HG03060 (cell line): Measurements from ENCODE around the gene KNSTRN.

Source experiments
- ATAC-seq: cut with Tn5 transposase; IDR thresholded peaks from one replicate; pipeline ENCODE4 v1.9.1; 2021; ENCODE audit warnings: low read depth, moderate number of reproducible peaks; ENCODE audit not compliant: unreplicated experiment

KNSTRN gene

GRCh38 chr15:40424483-40425115, 42.1 kb downstream of the KNSTRN start:
- no peak for ATAC-seq

- ATAC-seq = no peak
Measured at GRCh38 chr15:40425681-40426080, 43.2 kb downstream of the KNSTRN start.

GRCh38 chr15:40427188-40427587, 44.7 kb downstream of the KNSTRN start:
- no peak for ATAC-seq

GRCh38 chr15:40428185-40428584, 45.7 kb downstream of the KNSTRN start:
- no peak for ATAC-seq

GRCh38 chr15:40429068-40429710, 46.7 kb downstream of the KNSTRN start:
- no peak for ATAC-seq

- ATAC-seq = no peak
Measured at GRCh38 chr15:40430271-40430805, 47.8 kb downstream of the KNSTRN start.

GRCh38 chr15:40435023-40435709, 52.6 kb downstream of the KNSTRN start:
- ATAC-seq = no peak

GRCh38 chr15:40435710-40436089, 53.2 kb downstream of the KNSTRN start:
- ATAC-seq = no peak

GRCh38 chr15:40436116-40436891, 53.8 kb downstream of the KNSTRN start:
- ATAC-seq = no peak

- ATAC-seq = no peak
Measured at GRCh38 chr15:40436892-40437751, 54.6 kb downstream of the KNSTRN start.

- ATAC-seq = no peak
Measured at GRCh38 chr15:40437752-40438687, 55.5 kb downstream of the KNSTRN start.

GRCh38 chr15:40438712-40439111, 56.2 kb downstream of the KNSTRN start:
- ATAC-seq = no peak

GRCh38 chr15:40439461-40439959, 57.0 kb downstream of the KNSTRN start:
- ATAC-seq = no peak

GRCh38 chr15:40439960-40440742, 57.6 kb downstream of the KNSTRN start:
- ATAC-seq = no peak

- ATAC-seq = peak; percentile 80
Measured at GRCh38 chr15:40440743-40441564, 58.4 kb downstream of the KNSTRN start, which contains the start of gene BAHD1. Gene BAHD1, plus strand, starts transcription at chr15:40440953. Its CDS starts 17,512 bp downstream, at chr15:40458465.

- ATAC-seq = no peak
Measured at GRCh38 chr15:40441565-40442531, 59.3 kb downstream of the KNSTRN start.
